NCI-H1105 treated with DMSO at 0.1 percent for 48 hours (cell line): ENCODE data around the gene OST4.

Experiments
- DNase-seq: peaks from one replicate; lab custom pipeline; 2025; lab: John Stamatoyannopoulos, UW

The OST4 gene

DNA sequence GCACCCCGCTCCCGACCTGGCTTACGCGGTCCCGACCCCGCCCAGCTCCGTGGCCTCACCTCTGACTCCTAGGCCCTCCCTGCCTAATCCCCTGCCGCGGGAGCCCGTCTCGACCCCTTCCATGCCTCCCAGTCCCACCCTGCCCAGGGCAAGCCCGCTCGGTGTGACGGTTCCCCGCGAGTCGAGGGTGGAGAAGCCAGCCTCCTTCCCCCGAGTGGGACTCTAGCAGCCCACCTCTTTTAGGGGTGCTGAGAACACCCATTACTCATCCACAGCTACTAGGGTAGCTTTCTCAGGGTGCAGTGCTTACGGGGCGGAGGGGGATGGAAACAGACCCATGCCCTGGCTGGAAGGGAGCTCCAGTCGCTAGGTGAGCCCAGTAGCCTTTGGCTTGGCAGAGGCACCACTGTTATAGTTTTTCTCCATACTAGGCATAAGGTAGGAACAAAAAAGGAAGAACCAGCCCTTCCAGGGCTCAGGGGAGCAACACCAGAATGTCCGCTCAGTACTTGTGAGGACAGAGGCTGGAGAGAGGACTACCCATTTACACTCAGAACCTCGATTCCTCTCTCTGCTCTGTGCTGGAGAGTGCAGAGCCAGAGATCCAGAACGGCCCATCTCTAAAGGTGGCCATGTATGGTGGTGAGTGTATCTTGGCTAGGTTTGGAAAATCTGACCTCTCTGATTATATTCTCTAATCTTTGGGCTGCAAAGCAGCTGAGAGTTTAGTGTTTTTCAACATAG, 19.4 kb downstream of the OST4 start:
- DNase-seq: no peak

DNA sequence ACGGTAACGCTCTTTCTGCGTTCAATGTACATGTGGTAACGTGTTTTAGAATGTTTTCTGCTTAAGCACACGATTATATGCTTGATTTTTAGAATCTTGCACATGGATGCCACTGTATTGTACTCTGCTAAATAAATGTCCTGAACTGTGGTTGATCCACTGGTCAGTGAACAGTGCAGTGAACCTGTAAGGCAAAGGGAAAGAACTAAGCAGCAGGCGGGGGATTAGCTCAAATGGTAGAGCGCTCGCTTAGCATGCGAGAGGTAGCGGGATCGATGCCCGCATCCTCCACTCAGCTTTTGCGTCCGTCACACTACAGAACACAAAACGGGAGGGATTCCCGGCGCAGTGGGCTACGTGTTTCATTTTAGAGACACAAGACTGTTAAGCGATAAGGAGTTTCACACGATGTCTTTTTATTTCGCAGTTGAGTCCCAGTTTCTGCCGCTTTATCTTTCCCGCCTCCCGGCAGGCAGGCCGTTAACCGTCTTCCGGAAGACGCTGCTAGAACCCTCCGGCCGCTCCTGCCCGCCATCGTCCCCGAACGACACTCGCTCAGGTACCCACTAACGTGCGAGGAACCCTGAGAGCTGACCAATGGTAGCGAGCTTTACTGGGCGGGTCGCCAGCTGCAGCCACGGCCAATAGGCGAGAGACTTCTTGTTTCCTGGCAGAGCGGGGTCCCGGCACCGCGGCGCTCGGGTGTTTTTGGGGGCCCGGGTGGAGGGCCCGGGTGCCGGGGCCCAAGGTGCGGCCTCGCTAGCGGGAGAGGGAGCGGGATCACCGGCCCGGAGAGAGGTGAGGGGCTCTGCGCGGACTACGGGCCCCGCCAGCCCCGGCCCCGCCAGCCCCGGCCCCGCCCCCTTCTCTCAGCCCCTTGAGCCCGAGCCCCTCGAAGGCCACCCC, 20.2 kb downstream of the OST4 start, which contains the start of gene AGBL5:
AGBL5 (plus strand) TSS at position 673 of the 906 bp plus-strand sequence. CDS start 1,291 bp downstream, outside the sequence.
- peak; percentile 90 for DNase-seq

DNA sequence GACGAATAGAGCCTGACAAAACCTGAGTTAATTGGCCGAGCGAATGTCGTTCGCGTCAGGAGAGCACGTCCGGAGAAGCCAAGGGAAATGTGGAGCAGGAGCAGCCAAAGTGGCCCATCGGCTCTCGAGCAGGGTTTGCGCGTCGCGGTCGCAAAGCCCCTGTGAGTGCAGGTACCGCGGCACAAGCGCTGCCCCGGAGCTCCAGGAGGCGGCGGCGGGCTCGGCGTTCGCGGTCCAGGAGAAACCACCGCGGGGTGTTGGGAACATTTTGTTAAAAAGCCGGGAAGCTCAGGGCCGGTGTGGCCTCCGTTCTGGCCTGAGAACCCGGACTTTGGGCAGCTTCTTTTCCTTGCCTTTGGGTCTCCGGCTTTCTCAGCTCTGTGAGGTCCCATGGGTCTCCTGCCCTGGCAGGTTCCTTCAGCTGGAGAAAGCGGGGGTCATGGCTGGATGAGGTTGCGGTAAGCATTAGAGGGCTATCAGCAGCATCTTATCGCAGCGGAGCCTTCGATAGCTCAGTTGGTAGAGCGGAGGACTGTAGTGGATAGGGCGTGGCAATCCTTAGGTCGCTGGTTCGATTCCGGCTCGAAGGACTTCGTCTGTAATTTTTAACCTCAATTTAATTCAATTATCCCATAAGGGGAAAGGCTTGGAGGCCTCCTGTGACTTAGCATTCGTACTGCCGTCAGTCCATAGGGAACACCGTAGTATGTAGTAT, 21.0 kb downstream of the OST4 start:
- DNase-seq: peak; percentile 85

DNA sequence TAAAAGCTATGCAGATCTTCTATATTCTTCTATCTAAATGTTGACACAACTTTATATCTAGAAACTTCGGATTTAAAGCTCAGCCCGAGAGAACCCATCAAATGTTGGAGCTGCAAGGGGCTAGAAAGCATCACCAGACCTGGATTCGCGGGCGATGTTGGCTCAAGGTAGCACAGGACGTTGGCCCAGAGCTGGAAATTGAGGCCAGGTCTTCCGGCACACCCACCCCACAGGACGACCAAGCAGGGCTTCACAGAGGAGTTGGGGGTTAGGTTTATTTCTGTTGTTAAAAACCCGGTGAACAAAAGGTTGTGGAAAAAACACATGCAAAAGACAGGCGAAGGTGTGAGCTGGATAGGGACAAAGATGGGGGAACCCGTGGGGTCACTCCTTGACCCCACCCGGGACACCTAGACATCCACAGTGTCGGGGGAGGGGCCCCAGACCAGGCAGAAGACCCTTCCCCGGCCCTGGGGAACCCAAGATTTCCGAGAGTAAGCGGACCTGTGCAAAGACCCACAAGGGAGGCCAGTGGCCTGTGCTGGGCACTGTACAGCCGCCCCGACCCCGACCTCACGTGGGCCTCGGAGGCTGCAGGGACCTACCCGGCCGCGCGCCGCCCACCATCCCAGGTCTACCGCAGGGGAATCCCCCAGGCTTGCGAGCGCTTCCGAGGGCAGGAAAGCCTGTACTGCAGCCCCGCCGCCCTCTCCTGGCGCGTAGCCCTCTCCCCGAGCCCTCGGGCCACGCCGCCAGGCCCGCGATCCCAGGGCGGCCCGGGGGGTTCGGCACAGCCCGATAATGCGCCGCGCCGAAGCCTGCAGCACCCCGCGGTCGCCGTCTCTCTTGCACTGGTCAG, 21.8 kb downstream of the OST4 start:
- DNase-seq: no peak

DNA sequence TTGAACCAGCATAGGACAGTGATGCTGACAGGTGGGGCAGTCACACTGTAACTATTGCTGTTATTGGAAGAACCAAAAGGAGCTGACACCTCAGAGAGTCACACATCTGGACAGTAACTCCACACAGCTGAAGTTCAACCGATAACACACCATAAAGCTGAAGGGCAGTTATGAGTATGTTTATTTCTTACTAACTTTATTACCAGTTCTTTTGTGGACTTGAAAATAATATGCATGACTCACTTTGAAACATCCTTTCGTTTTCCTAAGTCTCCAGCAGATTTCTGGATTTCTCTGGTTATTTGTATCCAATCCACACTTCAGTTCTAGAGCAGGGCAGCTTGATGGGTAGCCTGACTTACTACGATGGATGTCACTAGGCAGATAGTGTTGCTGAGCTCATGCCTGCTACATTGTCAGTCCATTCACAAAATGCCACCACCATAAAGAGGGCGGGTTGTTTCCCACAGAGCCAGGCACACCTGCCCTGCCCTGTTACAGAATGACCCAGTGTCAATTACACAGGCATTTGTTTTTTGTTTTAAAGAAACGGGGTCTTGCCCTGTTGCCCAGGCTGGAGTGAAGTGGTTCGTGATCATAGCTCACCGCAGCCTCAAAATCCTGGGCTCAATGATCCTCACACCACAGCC, 28.3 kb downstream of the OST4 start:
- no peak for DNase-seq

DNA sequence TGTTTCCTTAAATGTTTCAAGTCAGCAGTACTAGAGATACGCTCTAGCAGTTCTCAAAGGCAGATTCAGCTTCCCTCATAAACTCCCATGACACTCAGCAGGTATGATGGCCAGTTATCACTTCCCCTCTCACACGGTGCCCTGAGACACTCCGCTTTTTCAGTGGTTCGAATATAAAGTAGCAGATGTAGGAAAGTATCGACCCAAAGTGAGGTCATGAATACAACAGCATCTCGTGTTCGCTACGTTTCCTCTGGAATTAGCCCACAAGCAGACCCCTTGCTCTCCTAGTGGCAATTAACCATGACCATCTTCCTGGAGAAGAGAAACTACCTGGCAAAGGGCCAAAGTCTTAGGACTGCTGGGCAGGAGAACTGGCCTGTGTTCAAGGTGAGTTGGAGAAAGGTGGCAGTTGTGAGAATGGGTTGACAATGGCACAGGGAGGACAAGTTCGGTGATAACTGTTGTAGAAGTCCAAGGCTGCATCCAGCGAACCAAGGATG, 29.2 kb downstream of the OST4 start:
- peak; percentile 8 for DNase-seq

DNA sequence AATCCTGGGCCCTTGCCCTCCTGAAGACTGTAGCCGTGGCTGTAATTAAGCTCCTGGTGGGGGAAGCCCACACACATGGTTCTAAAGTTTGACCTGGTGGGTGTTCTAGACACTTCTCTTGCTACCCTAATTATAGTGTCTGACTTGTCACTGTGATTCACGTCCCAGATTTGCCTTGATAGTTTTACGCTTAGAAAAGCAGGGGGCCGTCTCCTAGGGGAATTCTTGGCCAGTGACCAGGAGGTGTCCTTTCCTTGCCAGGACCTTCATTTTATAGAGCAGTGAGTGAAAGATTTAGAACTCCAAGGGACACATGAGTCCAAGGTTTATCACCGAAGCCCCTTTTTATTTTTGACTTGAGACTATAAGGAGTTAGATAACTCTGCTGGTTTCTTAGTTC, 29.7 kb downstream of the OST4 start:
- DNase-seq: no peak

DNA sequence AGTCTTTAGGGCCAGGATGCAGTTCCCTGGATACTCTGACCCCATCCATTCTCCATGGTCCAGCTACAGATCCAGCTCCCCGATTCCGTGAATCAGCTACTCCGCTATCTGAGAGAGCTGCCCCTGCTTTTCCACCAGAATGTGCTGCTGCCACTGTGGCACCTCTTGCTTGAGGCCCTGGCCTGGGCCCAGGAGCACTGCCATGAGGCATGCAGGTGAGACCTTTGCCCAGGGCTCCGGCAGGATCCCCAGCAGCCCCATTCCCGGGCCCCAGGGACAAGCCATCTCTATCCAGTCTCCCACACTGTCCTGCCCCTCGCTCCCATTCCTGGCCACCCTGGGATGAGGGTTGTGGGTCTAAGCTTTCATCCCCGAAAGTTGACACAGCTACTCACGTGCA, 31.2 kb downstream of the OST4 start:
- no peak for DNase-seq

DNA sequence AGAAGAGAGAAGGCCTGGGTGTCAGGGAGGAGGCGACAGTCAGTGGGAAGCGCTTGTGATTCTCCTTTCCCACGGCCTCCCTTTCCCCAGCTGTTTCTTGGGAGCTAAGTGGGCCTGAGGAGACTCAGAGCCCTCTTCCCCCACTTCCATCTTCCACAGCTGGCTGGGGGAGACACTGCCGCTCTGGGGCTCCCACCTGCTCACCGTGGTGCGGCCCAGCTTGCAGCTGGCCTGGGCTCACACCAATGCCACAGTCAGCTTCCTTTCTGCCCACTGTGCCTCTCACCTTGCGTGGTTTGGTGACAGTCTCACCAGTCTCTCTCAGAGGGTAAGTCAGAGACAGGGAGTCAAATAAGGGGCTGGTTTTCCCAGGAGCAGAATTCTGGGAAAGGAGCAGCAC, 31.6 kb downstream of the OST4 start:
- DNase-seq: no peak

DNA sequence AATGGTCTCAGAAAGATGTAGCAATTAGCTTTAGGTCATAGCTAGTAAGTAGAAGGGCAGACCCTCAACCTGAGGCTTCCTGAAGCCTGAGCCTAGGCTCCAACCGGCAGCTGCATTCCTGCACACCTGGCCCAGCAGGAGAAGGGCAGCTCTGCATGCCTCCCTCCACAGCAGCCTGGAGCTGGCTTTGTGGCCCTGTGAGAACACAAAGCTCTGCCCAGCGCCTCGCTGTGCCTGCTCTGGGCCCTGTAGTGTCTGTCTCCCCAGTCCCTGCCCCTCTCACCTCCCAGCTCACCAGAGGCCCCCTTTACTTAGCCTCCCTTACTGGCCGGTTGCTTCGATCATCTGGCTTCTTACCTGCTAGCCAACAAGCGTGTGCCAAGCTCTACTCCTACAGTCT, 32.0 kb downstream of the OST4 start:
- no peak for DNase-seq

DNA sequence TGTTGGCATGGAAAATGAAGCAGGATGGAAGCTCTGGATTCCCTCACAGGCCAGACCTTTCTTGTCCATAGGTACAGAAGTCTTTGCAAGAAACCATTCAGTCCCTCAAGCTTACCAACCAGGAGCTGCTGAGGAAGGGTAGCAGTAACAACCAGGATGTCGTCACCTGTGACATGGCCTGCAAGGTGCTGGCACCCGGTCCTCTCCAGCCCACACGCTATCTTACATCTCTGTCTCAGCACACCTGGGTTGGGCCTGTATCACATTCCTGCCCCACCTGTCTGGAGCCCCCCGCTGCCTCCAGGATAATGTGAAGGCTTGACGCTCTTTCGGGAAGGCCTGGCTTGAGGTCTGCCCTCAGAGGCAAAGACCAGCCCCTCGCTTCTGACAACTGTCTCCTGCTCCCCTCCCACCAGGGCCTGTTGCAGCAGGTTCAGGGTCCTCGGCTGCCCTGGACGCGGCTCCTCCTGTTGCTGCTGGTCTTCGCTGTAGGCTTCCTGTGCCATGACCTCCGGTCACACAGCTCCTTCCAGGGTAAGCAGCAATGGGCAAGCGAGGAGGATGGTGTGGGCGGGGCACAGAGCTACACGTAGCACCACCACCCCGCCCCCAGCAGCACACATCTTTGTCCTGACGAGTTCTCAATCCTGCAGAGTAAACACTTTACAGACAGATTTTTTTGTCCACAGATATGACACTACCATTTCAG, 32.7 kb downstream of the OST4 start:
- no peak for DNase-seq

DNA sequence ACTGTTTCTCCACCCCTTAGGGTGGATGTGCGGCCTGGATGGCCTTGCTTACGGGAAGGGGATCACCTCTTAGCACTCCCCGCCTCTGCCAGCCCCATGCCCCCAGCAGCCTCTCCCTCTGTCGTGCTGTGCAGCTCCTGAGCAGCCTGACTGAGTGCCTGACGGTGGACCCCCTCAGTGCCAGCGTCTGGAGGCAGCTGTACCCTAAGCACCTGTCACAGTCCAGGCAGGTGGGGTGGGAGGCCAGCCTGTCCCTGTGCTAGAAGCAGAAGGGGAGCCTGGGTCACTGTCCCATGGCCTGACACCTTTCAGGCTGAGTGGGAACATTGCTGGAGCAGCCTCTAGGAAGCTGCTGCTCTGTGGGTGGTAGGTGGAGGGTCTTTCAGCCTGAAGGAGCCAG, 33.4 kb downstream of the OST4 start:
- no peak for DNase-seq

DNA sequence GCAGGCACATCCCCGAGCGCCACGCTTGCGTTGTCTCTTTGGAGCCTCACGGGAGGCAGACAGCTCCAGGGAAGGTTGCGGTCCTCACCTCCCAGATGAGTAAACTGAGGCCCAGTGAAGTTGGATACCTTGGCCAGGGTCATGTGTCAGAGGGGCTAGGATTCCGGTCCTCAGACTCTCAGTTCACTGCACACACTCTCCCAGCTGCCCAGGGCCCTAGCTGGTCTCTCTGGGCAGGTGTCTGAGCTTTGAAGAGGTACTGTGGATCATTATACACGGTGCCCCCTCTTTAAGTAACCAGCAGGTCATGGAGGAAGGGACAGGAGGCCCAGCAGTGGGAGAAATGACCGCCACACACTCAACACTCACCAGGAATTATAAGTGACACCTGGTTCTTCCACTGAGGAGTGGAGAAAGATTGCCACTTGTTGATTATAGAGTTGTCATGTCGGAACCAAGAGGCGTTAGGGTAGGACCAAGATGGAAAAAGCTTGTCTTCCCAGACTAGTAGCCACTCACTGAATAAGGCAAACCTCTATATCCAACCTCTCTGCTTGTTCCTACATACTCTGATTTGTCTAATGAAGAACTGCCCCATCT, 38.1 kb downstream of the OST4 start:
- no peak for DNase-seq

DNA sequence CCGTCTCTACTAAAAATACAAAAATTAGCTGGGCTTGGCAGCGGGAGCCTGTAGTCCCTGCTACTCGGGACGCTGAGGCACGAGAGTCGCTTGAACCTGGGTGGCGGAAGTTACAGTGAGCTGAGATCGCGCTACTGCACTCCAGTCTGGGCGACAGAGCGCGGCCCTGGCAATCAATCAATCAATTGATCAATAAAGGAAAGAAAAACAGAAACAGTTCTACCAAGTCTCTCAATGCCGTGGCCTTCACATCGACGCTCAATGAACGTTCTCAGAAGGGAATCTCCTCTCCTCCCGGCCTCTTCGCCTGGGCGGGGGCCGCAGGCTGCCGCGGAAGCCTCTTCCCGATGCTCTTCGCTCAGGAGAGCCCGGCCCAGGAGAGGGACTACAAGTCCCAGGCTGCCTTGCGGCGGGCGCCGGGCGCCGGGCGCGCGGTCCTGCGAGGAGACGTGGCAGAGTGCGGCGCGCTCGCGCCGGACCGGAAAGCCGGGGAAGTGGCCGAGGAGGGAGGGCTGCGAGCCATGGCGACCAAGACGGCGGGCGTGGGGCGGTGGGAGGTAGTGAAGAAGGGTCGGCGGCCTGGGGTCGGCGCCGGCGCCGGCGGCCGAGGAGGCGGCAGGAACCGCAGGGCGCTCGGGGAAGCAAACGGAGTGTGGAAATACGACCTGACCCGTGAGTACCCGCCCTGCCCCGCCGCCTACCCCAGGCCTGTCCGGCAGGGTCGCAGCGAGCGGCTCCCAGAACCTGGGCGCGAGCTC, 38.8 kb downstream of the OST4 start, which contains the start of gene TMEM214:
TMEM214 (plus strand) TSS at position 471 of the 758 bp plus-strand sequence; CDS start at position 522, 51 bp downstream.
- DNase-seq: peak; percentile 76

DNA sequence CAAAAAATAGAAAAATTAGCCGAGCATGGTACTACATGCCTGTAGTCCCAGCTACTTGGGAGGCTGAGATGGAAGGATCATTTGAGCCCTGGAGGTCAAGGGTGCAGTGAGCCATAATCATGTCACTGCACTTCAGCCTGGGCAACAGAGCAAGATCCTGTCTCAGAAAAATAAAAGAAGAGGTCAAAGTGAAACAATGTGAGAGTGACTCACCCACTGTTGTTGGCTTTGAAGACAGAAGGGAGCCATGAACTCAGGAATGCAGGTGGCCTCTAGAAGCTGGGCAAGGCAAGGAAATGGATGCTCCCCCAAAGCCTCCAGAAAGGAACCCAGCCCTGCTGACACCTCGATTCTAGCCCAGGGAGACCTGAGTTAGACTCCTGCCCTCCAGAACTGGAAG, 42.4 kb downstream of the OST4 start:
- no peak for DNase-seq

DNA sequence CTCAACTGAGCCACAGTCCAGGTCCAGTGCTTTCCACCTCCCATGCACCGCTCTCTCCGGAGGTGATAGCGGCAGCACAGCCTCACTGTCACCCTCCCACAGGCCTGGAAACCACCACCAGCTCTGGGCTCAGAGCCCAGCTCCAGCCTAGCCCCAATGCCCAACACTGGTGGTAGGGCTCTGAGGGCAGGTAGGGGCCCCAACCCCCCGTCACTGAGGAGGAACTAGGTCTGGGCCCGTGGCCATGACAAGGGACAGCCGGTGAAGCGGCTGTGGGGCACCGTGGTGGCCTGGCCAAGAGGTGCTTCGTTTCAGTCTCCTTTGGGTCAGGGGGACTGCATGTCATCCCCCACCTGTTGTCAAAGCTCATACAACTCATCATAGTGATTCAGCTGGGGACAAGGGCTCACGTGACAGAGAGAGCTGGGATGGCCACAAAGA, 44.2 kb downstream of the OST4 start:
- DNase-seq: no peak

DNA sequence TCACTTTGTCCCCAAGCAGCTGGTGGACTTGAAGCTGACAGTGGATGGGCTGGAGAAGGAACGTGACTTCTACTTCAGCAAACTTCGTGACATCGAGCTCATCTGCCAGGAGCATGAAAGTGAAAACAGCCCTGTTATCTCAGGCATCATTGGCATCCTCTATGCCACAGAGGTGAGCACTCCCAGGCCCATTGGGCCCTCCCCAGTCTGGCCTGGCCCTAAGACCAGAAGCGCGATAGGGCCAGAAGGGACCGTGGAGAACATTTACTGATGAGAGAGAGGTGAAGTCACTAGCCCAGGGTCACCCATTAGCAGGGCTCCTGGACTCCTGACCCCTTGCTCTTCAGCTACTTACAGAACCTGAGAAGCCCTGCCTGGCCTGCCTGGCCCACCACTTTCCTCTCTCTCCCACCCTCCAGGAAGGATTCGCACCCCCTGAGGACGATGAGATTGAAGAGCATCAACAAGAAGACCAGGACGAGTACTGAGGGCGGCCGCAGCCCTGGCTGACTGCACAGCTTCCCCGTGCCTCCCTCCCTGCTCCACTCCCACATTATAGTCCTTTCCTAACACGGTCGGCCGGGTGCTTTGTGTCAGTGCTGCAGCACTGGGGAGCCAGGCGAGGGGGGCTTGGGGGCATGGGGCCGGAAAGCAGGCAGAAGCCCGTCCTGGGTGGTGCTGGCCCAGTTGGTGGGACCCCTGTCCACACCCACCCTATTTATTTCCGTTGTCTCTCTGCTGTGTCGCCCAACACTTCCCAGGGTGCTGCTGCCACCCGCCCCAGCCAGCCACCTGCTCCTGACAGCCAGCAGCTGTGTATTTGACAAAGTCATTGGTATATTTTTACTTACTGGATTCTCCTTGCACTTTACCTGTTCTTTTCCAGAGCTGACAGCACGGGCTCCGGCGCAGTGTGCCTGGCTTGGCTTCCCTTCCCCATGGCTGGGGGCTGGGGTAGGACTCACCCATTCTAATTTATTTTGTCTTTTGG, 45.3 kb downstream of the OST4 start:
- no peak for DNase-seq
